ENCODE data around the gene NTRK1.

NTRK1 gene

DNA sequence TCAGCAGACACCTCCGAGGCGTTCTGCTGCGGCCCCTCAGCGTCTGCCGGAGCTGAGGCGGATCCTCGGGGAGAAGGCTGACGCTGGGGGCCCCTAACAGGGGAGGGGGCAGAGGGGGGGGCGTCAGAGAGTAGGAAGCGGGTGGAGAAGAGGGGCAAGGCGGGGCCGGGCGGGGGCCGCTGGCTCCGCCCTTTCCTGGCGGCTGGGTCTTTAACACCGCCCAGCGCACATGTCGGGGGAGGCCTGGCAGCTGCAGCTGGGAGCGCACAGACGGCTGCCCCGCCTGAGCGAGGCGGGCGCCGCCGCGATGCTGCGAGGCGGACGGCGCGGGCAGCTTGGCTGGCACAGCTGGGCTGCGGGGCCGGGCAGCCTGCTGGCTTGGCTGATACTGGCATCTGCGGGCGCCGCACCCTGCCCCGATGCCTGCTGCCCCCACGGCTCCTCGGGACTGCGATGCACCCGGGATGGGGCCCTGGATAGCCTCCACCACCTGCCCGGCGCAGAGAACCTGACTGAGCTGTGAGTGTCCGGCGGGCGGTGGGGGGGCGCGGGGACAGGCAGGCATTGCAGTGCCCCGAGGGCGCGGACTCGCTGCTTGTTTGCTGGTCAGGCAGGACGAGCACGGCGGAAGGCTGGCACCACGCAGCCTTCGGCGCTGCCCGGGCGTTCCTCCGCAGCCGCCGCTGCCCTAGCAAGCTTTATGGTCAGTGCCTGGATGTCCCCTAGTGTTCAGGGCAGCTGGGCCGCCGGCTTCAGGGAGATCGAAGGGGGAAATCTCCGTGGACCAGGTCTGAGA lies at the start of gene NTRK1:
NTRK1 (plus strand) TSS at position 238 of the 796 bp plus-strand sequence; CDS start at position 308, 70 bp downstream.
- no peaks in the 10 kb centered on the region for H3K36me3 Mint-ChIP-seq (ENCODE audit: low read depth)
- peaks cover 89% of the 10 kb centered on the region for H3K27me3 Mint-ChIP-seq
- peak within 1 kb of the TSS; percentile 44 for H3K4me3 Mint-ChIP-seq
- no peaks in the 10 kb centered on the region for H3K9me3 Mint-ChIP-seq
- intact Hi-C loops (cut with micrococcal nuclease) = loop anchor here (2.0 kb wide), 1 partner anchor 64 kb away; no protein-coding TSS in a partner anchor
- H3K4me1 Mint-ChIP-seq (ENCODE audit: low read depth) = peaks cover 28% of the 10 kb centered on the region
- H3K27ac Mint-ChIP-seq = no peak within 1 kb of the TSS

DNA sequence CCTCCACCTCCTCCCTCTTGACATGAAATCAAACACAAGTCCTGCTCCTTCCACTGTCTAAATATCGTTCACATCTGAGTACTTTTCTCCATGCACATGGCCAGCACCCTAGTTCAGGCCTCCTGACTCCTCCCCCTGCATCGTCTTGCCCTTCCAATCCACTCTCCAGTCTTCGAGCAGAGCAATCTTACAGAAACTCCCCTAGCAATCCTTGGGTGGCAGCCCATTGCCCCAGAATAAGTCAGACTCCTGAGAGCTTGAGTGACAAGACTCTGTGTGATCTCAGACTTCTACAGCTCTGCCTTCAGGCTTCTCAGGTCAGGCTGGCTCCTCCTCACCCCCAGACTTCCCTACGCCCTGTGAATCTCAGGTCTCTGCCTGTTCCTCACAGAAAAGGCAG lies 49.5 kb upstream of the NTRK1 start:
- H3K4me1 Mint-ChIP-seq (ENCODE audit: low read depth) = peaks cover 69% of the 10 kb centered on the region

GRCh38 chr1:156812293-156812990 lies 48.2 kb upstream of the NTRK1 start:
- peaks cover 73% of the 10 kb centered on the region for H3K27me3 Mint-ChIP-seq
- H3K27ac Mint-ChIP-seq = no peak overlapping the region
- no peaks in the 10 kb centered on the region for H3K36me3 Mint-ChIP-seq (ENCODE audit: low read depth)
- no peaks in the 10 kb centered on the region for H3K9me3 Mint-ChIP-seq
- H3K4me3 Mint-ChIP-seq = no peak overlapping the region
- H3K4me1 Mint-ChIP-seq (ENCODE audit: low read depth) = peaks cover 68% of the 10 kb centered on the region
- intact Hi-C loops (cut with micrococcal nuclease) = no loop called here

More for the DNA sequence above, 49.5 kb upstream of the NTRK1 start:
- H3K9me3 Mint-ChIP-seq = no peaks in the 10 kb centered on the region
- H3K27me3 Mint-ChIP-seq = peaks cover 65% of the 10 kb centered on the region
- H3K27ac Mint-ChIP-seq = no peak overlapping the region
- no peaks in the 10 kb centered on the region for H3K36me3 Mint-ChIP-seq (ENCODE audit: low read depth)
- intact Hi-C loops (cut with micrococcal nuclease) = no loop called here
- no peak overlapping the region for H3K4me3 Mint-ChIP-seq

GRCh38 chr1:156813298-156813697 lies 47.4 kb upstream of the NTRK1 start:
- H3K27ac Mint-ChIP-seq = peak overlapping the region; percentile 71
- peaks cover 66% of the 10 kb centered on the region for H3K27me3 Mint-ChIP-seq
- peaks cover 61% of the 10 kb centered on the region for H3K4me1 Mint-ChIP-seq (ENCODE audit: low read depth)
- H3K4me3 Mint-ChIP-seq = peak overlapping the region; percentile 70
- no peaks in the 10 kb centered on the region for H3K36me3 Mint-ChIP-seq (ENCODE audit: low read depth)
- intact Hi-C loops (cut with micrococcal nuclease) = no loop called here
- H3K9me3 Mint-ChIP-seq = no peaks in the 10 kb centered on the region

DNA sequence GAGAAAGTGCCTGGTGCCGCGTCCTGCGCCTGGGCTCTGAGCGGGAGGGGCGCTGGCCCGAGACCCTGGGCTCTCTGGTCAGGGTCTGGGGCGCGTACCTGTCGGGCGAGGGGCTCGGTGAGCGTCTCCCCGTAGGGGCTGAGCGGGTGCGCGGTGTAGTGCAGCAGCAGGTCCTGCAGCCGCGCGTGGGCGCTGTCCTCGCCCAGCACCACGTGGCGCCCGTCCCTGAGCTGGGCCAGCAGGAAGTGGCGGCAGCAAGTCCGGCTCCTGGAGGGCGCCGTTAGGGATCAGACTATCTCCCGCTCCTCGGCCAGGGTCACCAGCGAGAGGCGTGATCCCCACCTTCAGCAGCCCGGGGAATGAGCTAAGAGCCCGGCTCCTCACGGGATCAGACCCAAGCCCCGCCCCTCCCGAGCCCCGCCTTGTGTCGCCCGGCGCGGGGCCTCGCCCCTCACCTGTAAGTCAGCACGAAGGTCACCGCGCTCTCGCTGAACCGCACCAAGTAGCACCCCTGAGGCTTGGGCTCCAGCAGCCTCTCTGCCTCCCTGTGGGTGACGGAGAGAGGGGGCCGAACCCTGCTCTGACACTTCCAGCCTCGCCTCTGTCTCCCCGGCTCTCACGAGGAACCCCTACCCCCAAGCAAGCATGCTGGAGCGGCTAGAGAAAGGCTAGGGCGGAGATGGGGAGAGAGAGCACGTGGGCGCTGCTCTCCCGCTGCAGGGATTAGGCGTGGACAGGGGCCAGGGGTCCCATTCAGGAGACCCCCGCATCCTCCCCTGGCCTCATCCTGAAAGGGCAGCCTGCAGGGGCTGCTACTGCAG lies 46.7 kb upstream of the NTRK1 start:
- Mint-ChIP-seq H3K4me3 (peak overlapping the region; percentile 70), H3K9me3 (no peaks in the 10 kb centered on the region), H3K27me3 (peaks cover 64% of the 10 kb centered on the region), H3K27ac (peak overlapping the region; percentile 71), H3K36me3 (ENCODE audit: low read depth) (no peaks in the 10 kb centered on the region), H3K4me1 (ENCODE audit: low read depth) (peaks cover 61% of the 10 kb centered on the region)
- intact Hi-C loops (cut with micrococcal nuclease) = no loop called here

- H3K4me1 Mint-ChIP-seq (ENCODE audit: low read depth) = peaks cover 57% of the 10 kb centered on the region
- no peaks in the 10 kb centered on the region for H3K36me3 Mint-ChIP-seq (ENCODE audit: low read depth)
These were observed 45.9 kb upstream of the NTRK1 start for GRCh38 chr1:156814571-156815260.

DNA sequence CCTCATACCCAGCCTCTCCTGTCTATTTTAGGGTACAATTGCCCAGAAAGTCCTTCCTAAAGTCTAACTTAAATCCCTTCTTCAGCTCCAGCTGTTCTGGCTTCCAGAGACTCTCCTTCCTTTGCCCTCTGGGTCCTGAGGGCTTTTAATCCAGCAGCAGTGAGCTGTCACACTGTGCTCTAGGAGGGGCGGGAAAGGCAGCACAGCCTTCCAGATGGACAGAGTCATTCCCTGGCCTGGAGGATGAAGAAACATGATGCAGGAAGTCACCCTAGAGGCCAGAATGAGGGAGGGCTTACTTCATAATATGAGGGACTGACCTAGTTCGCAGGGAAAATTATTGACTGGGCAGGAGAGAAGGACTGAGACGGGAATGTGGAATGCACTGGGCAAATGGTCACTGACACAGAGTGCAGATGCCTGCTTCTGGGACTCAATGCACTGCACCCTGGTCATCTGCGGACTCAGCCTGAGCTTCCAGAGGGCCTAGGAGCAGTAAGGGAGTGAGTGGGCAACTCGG lies 45.3 kb upstream of the NTRK1 start:
- Mint-ChIP-seq H3K4me3 (no peak overlapping the region), H3K27me3 (peaks cover 69% of the 10 kb centered on the region), H3K27ac (no peak overlapping the region), H3K9me3 (no peaks in the 10 kb centered on the region), H3K4me1 (ENCODE audit: low read depth) (peaks cover 56% of the 10 kb centered on the region), H3K36me3 (ENCODE audit: low read depth) (no peaks in the 10 kb centered on the region)
- intact Hi-C loops (cut with micrococcal nuclease) = no loop called here

More at GRCh38 chr1:156814571-156815260, 45.9 kb upstream of the NTRK1 start:
- no peaks in the 10 kb centered on the region for H3K9me3 Mint-ChIP-seq
- no peak overlapping the region for H3K4me3 Mint-ChIP-seq
- peaks cover 63% of the 10 kb centered on the region for H3K27me3 Mint-ChIP-seq
- H3K27ac Mint-ChIP-seq = no peak overlapping the region
- intact Hi-C loops (cut with micrococcal nuclease) = no loop called here

DNA sequence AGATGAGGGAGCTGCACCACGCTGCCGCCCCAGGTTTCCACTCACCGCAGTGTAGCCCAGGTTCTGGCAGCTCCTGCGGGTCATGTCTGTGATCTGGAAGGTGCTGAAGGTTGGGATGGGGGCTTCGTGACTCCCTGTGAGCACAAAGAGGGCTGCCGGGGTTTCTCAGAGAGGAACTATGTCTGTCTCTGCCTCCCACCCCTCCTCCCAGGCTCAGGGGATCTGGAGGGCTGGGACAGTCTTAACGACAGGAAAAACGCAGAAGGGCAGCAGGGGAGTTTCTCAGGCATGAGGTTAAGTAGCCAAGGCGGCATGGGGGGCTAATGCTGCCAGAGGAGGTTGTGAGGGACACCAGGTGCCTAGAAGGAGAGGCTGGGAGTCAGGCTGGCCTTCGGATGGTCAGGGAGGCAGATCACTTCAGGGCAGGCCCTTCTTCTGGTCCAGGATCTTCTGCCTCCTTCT lies 44.7 kb upstream of the NTRK1 start:
- intact Hi-C loops (cut with micrococcal nuclease) = no loop called here
- peak overlapping the region; percentile 69 for H3K27ac Mint-ChIP-seq
- H3K27me3 Mint-ChIP-seq = peaks cover 72% of the 10 kb centered on the region
- H3K36me3 Mint-ChIP-seq (ENCODE audit: low read depth) = no peaks in the 10 kb centered on the region
- no peaks in the 10 kb centered on the region for H3K9me3 Mint-ChIP-seq
- H3K4me3 Mint-ChIP-seq = no peak overlapping the region
- H3K4me1 Mint-ChIP-seq (ENCODE audit: low read depth) = peaks cover 55% of the 10 kb centered on the region

GRCh38 chr1:156816561-156817328 lies 43.9 kb upstream of the NTRK1 start, which contains the start of gene SH2D2A:
TSS of gene SH2D2A (minus strand) at chr1:156816848. CDS start at chr1:156816708, 140 bp downstream.
- Mint-ChIP-seq H3K27ac (peak within 1 kb of the TSS; percentile 69), H3K4me3 (peak within 1 kb of the TSS; percentile 45), H3K36me3 (ENCODE audit: low read depth) (no peaks in the 10 kb centered on the region), H3K4me1 (ENCODE audit: low read depth) (peaks cover 48% of the 10 kb centered on the region), H3K27me3 (peaks cover 70% of the 10 kb centered on the region), H3K9me3 (no peaks in the 10 kb centered on the region)
- intact Hi-C loops (cut with micrococcal nuclease) = no loop called here

GRCh38 chr1:156821801-156822200 lies 38.9 kb upstream of the NTRK1 start:
- intact Hi-C loops (cut with micrococcal nuclease) = no loop called here
- Mint-ChIP-seq H3K4me1 (ENCODE audit: low read depth) (peaks cover 4% of the 10 kb centered on the region), H3K27ac (no peak overlapping the region), H3K36me3 (ENCODE audit: low read depth) (no peaks in the 10 kb centered on the region), H3K4me3 (no peak overlapping the region), H3K27me3 (peaks cover 36% of the 10 kb centered on the region), H3K9me3 (no peaks in the 10 kb centered on the region)

GRCh38 chr1:156822680-156823079 lies 38.0 kb upstream of the NTRK1 start:
- Mint-ChIP-seq H3K4me1 (ENCODE audit: low read depth) (no peaks in the 10 kb centered on the region), H3K27ac (no peak overlapping the region), H3K36me3 (ENCODE audit: low read depth) (no peaks in the 10 kb centered on the region), H3K4me3 (no peak overlapping the region), H3K9me3 (no peaks in the 10 kb centered on the region), H3K27me3 (peaks cover 33% of the 10 kb centered on the region)
- intact Hi-C loops (cut with micrococcal nuclease) = no loop called here

- H3K36me3 Mint-ChIP-seq (ENCODE audit: low read depth) = no peaks in the 10 kb centered on the region
- no peak overlapping the region for H3K4me3 Mint-ChIP-seq
- H3K27ac Mint-ChIP-seq = no peak overlapping the region
- H3K9me3 Mint-ChIP-seq = no peaks in the 10 kb centered on the region
- no peaks in the 10 kb centered on the region for H3K4me1 Mint-ChIP-seq (ENCODE audit: low read depth)
- H3K27me3 Mint-ChIP-seq = peaks cover 33% of the 10 kb centered on the region
- intact Hi-C loops (cut with micrococcal nuclease) = no loop called here
These were observed 37.4 kb upstream of the NTRK1 start for GRCh38 chr1:156823210-156823790.

Measured in dendritic cell treated with granulocyte-macrophage colony-stimulating factor and Interleukin-4, amounts not matched to agents 40 ng/mL and 50 ng/mL, for 4 days (primary cell).